IMR-90 (cell line): ENCODE data around the gene KCNK18. TPM values are rescaled to one million over a fixed set of nuclear protein-coding genes. Genes with fewer than 3 reads are reported as not detected.

Experiments
- ATAC-seq: fragments of 200-7000 bp; cut with Tn5 transposase; 2 replicates; pipeline ENCODE4 v1.9.1; 2020; ENCODE audit warnings: low read depth, mild to moderate bottlenecking, moderate library complexity
- BruUV-seq: library from RNA; stranded (reverse); fragments of 400-500 nt; replicated peaks from 2 replicates; lab custom pipeline; 2021; lab: Mats Ljungman, UMichigan
- CTCF ChIA-PET: fragments of 300-600 bp; formaldehyde crosslinking; extraction: SDS; loops from one replicate; lab custom pipeline; 2021; ENCODE audit warnings: antibody characterized with exemption; lab: Yijun Ruan, JAX
- POLR2A ChIA-PET: fragments of 300-600 bp; sonication (Branson Sonifier 250); formaldehyde crosslinking; loops from one replicate; lab custom pipeline; 2022; ENCODE audit warnings: antibody characterized with exemption; ENCODE audit not compliant: unreplicated experiment; lab: Charles Lee
- DNase-seq: peaks from one replicate; pipeline ENCODE4 v3.0.0; 2013
- H2AFZ ChIP-seq: replicated peaks from 2 replicates; pipeline ENCODE3; 2013; ENCODE audit warnings: low read length, mild to moderate bottlenecking; ENCODE audit not compliant: poor library complexity
- H2AK5ac ChIP-seq: 2 replicates; pipeline ENCODE4 v1.6.1; 2013; ENCODE audit warnings: low read depth, low read length, inconsistent platforms
- H2AK9ac ChIP-seq: replicated peaks from 2 replicates; pipeline ENCODE3; 2013; ENCODE audit warnings: mild to moderate bottlenecking, low read depth, low read length, moderate library complexity; ENCODE audit not compliant: poor library complexity
- H2BK120ac ChIP-seq: 2 replicates; pipeline ENCODE4 v1.6.1; 2013; ENCODE audit warnings: low read depth, low read length, inconsistent platforms
- H2BK15ac ChIP-seq: 3 replicates; pipeline ENCODE4 v1.6.1; 2013; ENCODE audit warnings: low read depth, low read length, inconsistent platforms
- H2BK20ac ChIP-seq: 2 replicates; pipeline ENCODE4 v1.6.1; 2013; ENCODE audit warnings: low read depth, mild to moderate bottlenecking, inconsistent platforms, low read length, moderate library complexity
- H2BK5ac ChIP-seq: 2 replicates; pipeline ENCODE4 v1.6.1; 2013; ENCODE audit warnings: mild to moderate bottlenecking, low read depth, low read length, inconsistent platforms; ENCODE audit not compliant: poor library complexity, severe bottlenecking
- H3K14ac ChIP-seq: replicated peaks from 2 replicates; pipeline ENCODE4 v1.6.1; 2013; ENCODE audit warnings: low read depth, low read length, inconsistent platforms
- H3K18ac ChIP-seq: 2 replicates; pipeline ENCODE4 v1.6.1; 2013; ENCODE audit warnings: low read depth, low read length, control low read depth
- H3K23ac ChIP-seq: 2 replicates; pipeline ENCODE4 v1.6.1; 2013; ENCODE audit warnings: low read depth, low read length, inconsistent platforms
- H3K27ac ChIP-seq: 2 replicates; pipeline ENCODE4 v1.5.1; 2013; ENCODE audit warnings: mild to moderate bottlenecking, control low read depth, low read length; ENCODE audit not compliant: insufficient read depth
- H3K27me3 ChIP-seq: 2 replicates; pipeline ENCODE4 v1.6.1; 2013; ENCODE audit warnings: low read length; ENCODE audit not compliant: control insufficient read depth, insufficient read depth
- H3K36me3 ChIP-seq: 2 replicates; pipeline ENCODE4 v1.6.1; 2013; ENCODE audit warnings: low read length, mixed read lengths; ENCODE audit not compliant: control insufficient read depth, insufficient read depth
- H3K4ac ChIP-seq: 2 replicates; pipeline ENCODE4 v1.6.1; 2013; ENCODE audit warnings: low read depth, low read length, inconsistent platforms
- H3K4me1 ChIP-seq: 2 replicates; pipeline ENCODE4 v1.6.1; 2013; ENCODE audit warnings: low read length, mixed read lengths; ENCODE audit not compliant: control insufficient read depth, insufficient read depth
- H3K4me2 ChIP-seq: 2 replicates; pipeline ENCODE4 v1.6.1; 2013; ENCODE audit warnings: low read depth, mild to moderate bottlenecking, control low read depth, low read length, moderate library complexity
- H3K4me3 ChIP-seq: 2 replicates; pipeline ENCODE4 v1.5.1; 2013; ENCODE audit warnings: low read depth, mild to moderate bottlenecking, control low read depth, low read length, moderate library complexity; ENCODE audit not compliant: insufficient read depth
- H3K56ac ChIP-seq: 2 replicates; pipeline ENCODE4 v1.6.1; 2013; ENCODE audit warnings: low read length, inconsistent platforms; ENCODE audit not compliant: insufficient read depth; ENCODE audit errors: extremely low read depth
- H3K79me1 ChIP-seq, 2 experiments: 2 replicates each; pipeline ENCODE4 v1.6.1; 2013; ENCODE audit warnings: low read length in 2 of 2, inconsistent platforms in 1 of 2, low read depth in 1 of 2
- H3K9ac ChIP-seq: 2 replicates; pipeline ENCODE4 v1.6.1; 2013; ENCODE audit warnings: low read depth, low read length, control low read depth
- H3K9me1 ChIP-seq: 2 replicates; pipeline ENCODE4 v1.6.1; 2013; ENCODE audit warnings: low read length, inconsistent platforms; ENCODE audit not compliant: insufficient read depth
- H3K9me3 ChIP-seq: 2 replicates; pipeline ENCODE4 v1.6.1; 2013; ENCODE audit warnings: low read length; ENCODE audit not compliant: control insufficient read depth, insufficient read depth
- H4K20me1 ChIP-seq: 2 replicates; pipeline ENCODE4 v1.6.1; 2013; ENCODE audit warnings: low read length, inconsistent platforms; ENCODE audit not compliant: insufficient read depth
- H4K5ac ChIP-seq: 2 replicates; pipeline ENCODE4 v1.6.1; 2013; ENCODE audit warnings: mild to moderate bottlenecking, low read depth, low read length, control low read depth
- H4K8ac ChIP-seq, 2 experiments: 2 replicates each; pipeline ENCODE4 v1.6.1; 2013; ENCODE audit warnings: low read depth in 2 of 2, low read length in 2 of 2, control low read depth in 1 of 2, inconsistent platforms in 1 of 2
- H4K91ac ChIP-seq: 2 replicates; pipeline ENCODE4 v1.6.1; 2013; ENCODE audit warnings: low read depth, low read length, inconsistent platforms; ENCODE audit not compliant: insufficient read depth
- BHLHE40 ChIP-seq: fragments of 150-350 bp; IDR thresholded peaks from 2 replicates; pipeline ENCODE4 v1.6.1; 2016; ENCODE audit warnings: mild to moderate bottlenecking, low read depth, low read length
- CEBPB ChIP-seq: IDR thresholded peaks from 2 replicates; pipeline ENCODE4 v1.6.1; 2012; ENCODE audit warnings: low read depth, low read length, improper control_type of control experiment
- CHD1 ChIP-seq: IDR thresholded peaks from 2 replicates; pipeline ENCODE4 v1.6.1; 2012; ENCODE audit warnings: low read depth, low read length, improper control_type of control experiment
- FOS ChIP-seq: fragments of 150-350 bp; IDR thresholded peaks from 2 replicates; pipeline ENCODE4 v1.6.1; 2016; ENCODE audit warnings: low read depth, low read length
- MAFK ChIP-seq: IDR thresholded peaks from 2 replicates; pipeline ENCODE4 v1.6.1; 2012; ENCODE audit warnings: low read depth, low read length, improper control_type of control experiment
- MAZ ChIP-seq: IDR thresholded peaks from 2 replicates; pipeline ENCODE4 v1.6.1; 2012; ENCODE audit warnings: low read depth, mild to moderate bottlenecking, low read length, improper control_type of control experiment, moderate library complexity, borderline replicate concordance
- MXI1 ChIP-seq: IDR thresholded peaks from 2 replicates; pipeline ENCODE4 v1.6.1; 2012; ENCODE audit warnings: low read depth, mild to moderate bottlenecking, low read length, moderate library complexity, borderline replicate concordance
- NFE2L2 ChIP-seq: fragments of 150-350 bp; IDR thresholded peaks from 2 replicates; pipeline ENCODE4 v1.6.1; 2016; ENCODE audit warnings: low read depth, mild to moderate bottlenecking, low read length
- POLR2A ChIP-seq: IDR thresholded peaks from 2 replicates; pipeline ENCODE4 v1.6.1; 2012; ENCODE audit warnings: mild to moderate bottlenecking, low read depth, low read length
- RAD21 ChIP-seq: IDR thresholded peaks from 2 replicates; pipeline ENCODE4 v1.6.1; 2012; ENCODE audit warnings: low read length, improper control_type of control experiment
- RCOR1 ChIP-seq: IDR thresholded peaks from 2 replicates; pipeline ENCODE4 v1.6.1; 2012; ENCODE audit warnings: mild to moderate bottlenecking, low read length, improper control_type of control experiment; ENCODE audit not compliant: insufficient replicate concordance
- SMC3 ChIP-seq: fragments of 150-350 bp; IDR thresholded peaks from 2 replicates; pipeline ENCODE4 v1.6.1; 2016; ENCODE audit warnings: low read depth, mild to moderate bottlenecking, antibody characterized with exemption, low read length, moderate library complexity
- WGBS, 2 experiments: methylation state at CpG; one replicate each; pipeline versions ENCODE4 v1.1.5 to v1.1.7; 2013; ENCODE audit warnings: missing lambda C conversion rate in 2 of 2; ENCODE audit not compliant: insufficient read length in 1 of 2; ENCODE audit errors: extremely low coverage in 2 of 2; 5-methylcytosine and 5-hydroxymethylcytosine counted together
- dilution Hi-C: fragments of 300-500 bp; cut with HindIII; formaldehyde crosslinking; loops from one replicate; pipeline ENCODE4 v1.14.3; 2018; ENCODE audit warnings: low sequenced_read_pairs; ENCODE audit not compliant: unreplicated experiment
- in situ Hi-C: fragments of 300-500 bp; cut with MboI; formaldehyde crosslinking; loops from 3 replicates; pipeline ENCODE4 v1.14.3; 2019; ENCODE audit warnings: low sequenced_read_pairs, inconsistent platforms, mixed read lengths
- intact Hi-C: fragments of 100-400 bp; cut with micrococcal nuclease; formaldehyde crosslinking; loops from 2 replicates; pipeline ENCODE4 v1.10.0; 2022
- polyA plus RNA-seq, 3 experiments: library from polyadenylated mRNA; depleted of rRNA; stranded (reverse); fragments of >200 nt; gene quantifications; 2 replicates each; pipeline ENCODE4 v1.2.3, GENCODE V29; 2012; ENCODE audit warnings: low replicate concordance in 1 of 3
- total RNA-seq: library from RNA; depleted of rRNA; stranded (reverse); fragments of >200 nt; gene quantifications from 2 replicates; pipeline ENCODE4 v1.2.3, GENCODE V29; 2012
- TF ChIP-seq, protein P1 (sequence below): fragments of 150-350 bp; IDR thresholded peaks from 2 replicates; pipeline ENCODE4 v1.6.1; 2016; ENCODE audit warnings: low read depth, mild to moderate bottlenecking, low read length, moderate library complexity, borderline replicate concordance
- TF ChIP-seq, protein P2 (sequence below): conservative IDR thresholded peaks from 2 replicates; pipeline ENCODE4 v1.5.1; 2012; ENCODE audit warnings: mild to moderate bottlenecking, low read depth, low read length, improper control_type of control experiment

Gene KCNK18
- total and polyA plus RNA-seq, 2 of the 4 experiments (the other 2 are of a cell fraction), result not detected

DNA sequence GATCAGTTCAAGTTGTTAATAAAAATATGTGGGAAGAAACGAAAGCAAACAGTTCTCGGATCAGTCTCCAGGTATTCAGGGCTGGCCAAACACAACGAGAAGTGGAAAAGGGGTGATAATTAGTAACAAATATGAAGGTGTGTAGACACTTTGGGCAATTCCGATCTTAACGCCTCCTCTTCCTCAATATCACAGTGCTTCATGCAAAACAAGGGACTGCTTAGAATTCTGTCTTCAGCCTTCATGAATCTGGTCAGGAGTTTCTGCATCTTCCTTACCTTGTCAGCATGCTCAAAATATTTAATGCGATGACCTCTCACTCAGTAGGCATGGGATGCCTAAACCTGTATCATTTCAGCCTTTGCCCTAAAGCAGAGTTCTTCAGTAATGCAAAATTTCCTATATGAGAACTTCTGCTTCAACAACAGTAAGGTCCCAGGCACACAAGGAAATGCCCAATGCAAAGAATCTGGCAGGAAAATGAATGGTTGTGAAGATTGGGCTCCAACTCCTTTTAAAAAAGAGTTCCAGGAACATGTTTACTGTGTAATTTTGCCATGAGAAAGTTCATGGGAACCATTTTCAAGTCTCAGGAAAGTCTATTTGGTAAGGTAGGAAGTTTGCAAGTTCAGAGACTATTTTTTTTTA lies 35.8 kb upstream of the KCNK18 start:
- Histone ChIP-seq H4K91ac (no peak overlapping the region), H3K23ac (no peak overlapping the region), H3K4me3 (no peak overlapping the region), H2AK5ac (no peak overlapping the region), H4K5ac (no peak overlapping the region), H2BK120ac (no peak overlapping the region), H3K4ac (no peak overlapping the region), H3K27me3 (peaks cover 74% of the 10 kb centered on the region), H3K18ac (no peak overlapping the region), H3K36me3 (no peaks in the 10 kb centered on the region), H3K9me3 (peaks cover 4% of the 10 kb centered on the region; the same call in 1 of the 2 replicates), H2BK5ac (no peak overlapping the region), H3K27ac (no peak overlapping the region), H2BK20ac (no peak overlapping the region), H4K8ac (no peak overlapping the region), H4K20me1 (no peaks in the 10 kb centered on the region), H2BK15ac (no peak overlapping the region), H3K4me1 (no peaks in the 10 kb centered on the region; the same call in 1 of the 2 replicates), H3K79me1 (no peaks in the 10 kb centered on the region), H2AFZ (no peak overlapping the region), H2AK9ac (no peak overlapping the region), H3K9ac (no peak overlapping the region), H3K4me2 (no peak overlapping the region), H3K56ac (no peak overlapping the region), H3K14ac (no peak overlapping the region), H3K9me1 (no peaks in the 10 kb centered on the region)
- DNase-seq (no peak), ATAC-seq (no peak)
- in situ Hi-C loops, result no loop called here
- intact Hi-C loops, result loop anchor here (10.0 kb wide), 1 partner anchor 157 kb away; the partner anchor contains the start of gene SHTN1
- CTCF ChIA-PET, result no interaction called here
- POLR2A ChIA-PET, result no interaction called here
- dilution Hi-C loops, result no loop called here
- TF ChIP-seq FOS (no peak), CEBPB (no peak), RAD21 (no peak), SMC3 (no peak), MXI1 (no peak), RCOR1 (no peak), NFE2L2 (no peak), CHD1 (no peak), BHLHE40 (no peak), POLR2A (no peak), MAZ (no peak), MAFK (no peak)
- TF ChIP-seq, protein P1, sequence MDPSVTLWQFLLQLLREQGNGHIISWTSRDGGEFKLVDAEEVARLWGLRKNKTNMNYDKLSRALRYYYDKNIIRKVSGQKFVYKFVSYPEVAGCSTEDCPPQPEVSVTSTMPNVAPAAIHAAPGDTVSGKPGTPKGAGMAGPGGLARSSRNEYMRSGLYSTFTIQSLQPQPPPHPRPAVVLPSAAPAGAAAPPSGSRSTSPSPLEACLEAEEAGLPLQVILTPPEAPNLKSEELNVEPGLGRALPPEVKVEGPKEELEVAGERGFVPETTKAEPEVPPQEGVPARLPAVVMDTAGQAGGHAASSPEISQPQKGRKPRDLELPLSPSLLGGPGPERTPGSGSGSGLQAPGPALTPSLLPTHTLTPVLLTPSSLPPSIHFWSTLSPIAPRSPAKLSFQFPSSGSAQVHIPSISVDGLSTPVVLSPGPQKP, result no peak
- TF ChIP-seq, protein P2, sequence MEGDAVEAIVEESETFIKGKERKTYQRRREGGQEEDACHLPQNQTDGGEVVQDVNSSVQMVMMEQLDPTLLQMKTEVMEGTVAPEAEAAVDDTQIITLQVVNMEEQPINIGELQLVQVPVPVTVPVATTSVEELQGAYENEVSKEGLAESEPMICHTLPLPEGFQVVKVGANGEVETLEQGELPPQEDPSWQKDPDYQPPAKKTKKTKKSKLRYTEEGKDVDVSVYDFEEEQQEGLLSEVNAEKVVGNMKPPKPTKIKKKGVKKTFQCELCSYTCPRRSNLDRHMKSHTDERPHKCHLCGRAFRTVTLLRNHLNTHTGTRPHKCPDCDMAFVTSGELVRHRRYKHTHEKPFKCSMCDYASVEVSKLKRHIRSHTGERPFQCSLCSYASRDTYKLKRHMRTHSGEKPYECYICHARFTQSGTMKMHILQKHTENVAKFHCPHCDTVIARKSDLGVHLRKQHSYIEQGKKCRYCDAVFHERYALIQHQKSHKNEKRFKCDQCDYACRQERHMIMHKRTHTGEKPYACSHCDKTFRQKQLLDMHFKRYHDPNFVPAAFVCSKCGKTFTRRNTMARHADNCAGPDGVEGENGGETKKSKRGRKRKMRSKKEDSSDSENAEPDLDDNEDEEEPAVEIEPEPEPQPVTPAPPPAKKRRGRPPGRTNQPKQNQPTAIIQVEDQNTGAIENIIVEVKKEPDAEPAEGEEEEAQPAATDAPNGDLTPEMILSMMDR, result no peak
- no TSS peak for BruUV-seq
- WGBS, 2 experiments, result 0% methylated on average over 1 of the region's 6 CpGs; no CpG with 5 or more reads in 1 of the 2 experiments
